NAMALWA (cell line): ENCODE measurements around the gene EIF3J.
A peak's percentile ranks its signal among the peaks of the same experiment; 100 is the strongest.
"Not testable (repeated sequence)": the region's sequence is repeated elsewhere in the genome, so short reads cannot be mapped to it uniquely, and the experiment has no call there.

Source experiments
- DNase-seq: peaks from one replicate; pipeline ENCODE4 v3.0.0-alpha.2; 2015; ENCODE audit warnings: low spot score

EIF3J gene

GRCh38 chr15:44536962-44537734 lies at the start of gene EIF3J:
EIF3J (plus strand) TSS chr15:44537147; CDS start chr15:44537195, 48 bp downstream.
- DNase-seq: peak; percentile 95

GRCh38 chr15:44489464-44489863 lies 47.5 kb upstream of the EIF3J start:
- DNase-seq: no peak

- no peak for DNase-seq
Observed at GRCh38 chr15:44490622-44491021, 46.3 kb upstream of the EIF3J start.

- DNase-seq: no peak
Observed at GRCh38 chr15:44492040-44492439, 44.9 kb upstream of the EIF3J start.

GRCh38 chr15:44492672-44493071 lies 44.3 kb upstream of the EIF3J start:
- DNase-seq: no peak

- no peak for DNase-seq
Observed at GRCh38 chr15:44495562-44495961, 41.4 kb upstream of the EIF3J start.

- DNase-seq: no peak
Observed at GRCh38 chr15:44500555-44500954, 36.4 kb upstream of the EIF3J start.

GRCh38 chr15:44501768-44502366 lies 35.1 kb upstream of the EIF3J start:
- DNase-seq: peak; percentile 57

GRCh38 chr15:44516436-44516835 lies 20.5 kb upstream of the EIF3J start:
- no peak for DNase-seq

GRCh38 chr15:44519537-44519936 lies 17.4 kb upstream of the EIF3J start:
- no peak for DNase-seq

- no peak for DNase-seq
Observed at GRCh38 chr15:44525018-44525417, 11.9 kb upstream of the EIF3J start.

- DNase-seq: no peak
Observed at GRCh38 chr15:44527241-44527640, 9.7 kb upstream of the EIF3J start.

GRCh38 chr15:44529864-44530604 lies 6.9 kb upstream of the EIF3J start:
- no peak for DNase-seq

- no peak for DNase-seq
Observed at GRCh38 chr15:44530653-44531052, 6.3 kb upstream of the EIF3J start.

- not testable (repeated sequence) for DNase-seq
Observed at GRCh38 chr15:44532275-44532674, 4.7 kb upstream of the EIF3J start.

- DNase-seq: peak; percentile 59
Observed at GRCh38 chr15:44532689-44533088, 4.3 kb upstream of the EIF3J start.

- DNase-seq: no peak
Observed at GRCh38 chr15:44535092-44535491, 1.9 kb upstream of the EIF3J start.

GRCh38 chr15:44535523-44536301 lies 1.2 kb upstream of the EIF3J start:
- peak; percentile 61 for DNase-seq

GRCh38 chr15:44536302-44536961 lies 515 bp upstream of the EIF3J start:
- no peak for DNase-seq

- DNase-seq: peak; percentile 50
Observed at GRCh38 chr15:44537735-44538240, 841 bp downstream of the EIF3J start.

GRCh38 chr15:44541282-44541958 lies 4.5 kb downstream of the EIF3J start:
- no peak for DNase-seq
